Osteocyte (in vitro differentiated cells): ENCODE measurements around the gene ZNF784. TPM values are rescaled to one million over a fixed set of nuclear protein-coding genes. Genes with fewer than 3 reads are reported as not detected.

Source experiments
- DNase-seq: peaks from one replicate; pipeline ENCODE4 v3.0.0; 2021; ENCODE audit warnings: mixed read lengths; ENCODE audit not compliant: unreplicated experiment; ENCODE audit errors: extremely low spot score
- H3K27ac Mint-ChIP-seq: one replicate; pipeline ENCODE4 v1.8.0; 2021; ENCODE audit warnings: mild to moderate bottlenecking, mixed read lengths; ENCODE audit not compliant: unreplicated experiment
- H3K27me3 Mint-ChIP-seq: one replicate; pipeline ENCODE4 v1.8.0; 2021; ENCODE audit warnings: mixed read lengths; ENCODE audit not compliant: unreplicated experiment
- H3K36me3 Mint-ChIP-seq: one replicate; pipeline ENCODE4 v1.8.0; 2021; ENCODE audit warnings: mixed read lengths; ENCODE audit not compliant: unreplicated experiment
- H3K4me1 Mint-ChIP-seq: one replicate; pipeline ENCODE4 v1.8.0; 2021; ENCODE audit warnings: mixed read lengths; ENCODE audit not compliant: unreplicated experiment
- H3K4me3 Mint-ChIP-seq: one replicate; pipeline ENCODE4 v1.8.0; 2021; ENCODE audit warnings: mild to moderate bottlenecking, moderate library complexity, mixed read lengths; ENCODE audit not compliant: unreplicated experiment
- H3K9me3 Mint-ChIP-seq: one replicate; pipeline ENCODE4 v1.8.0; 2021; ENCODE audit warnings: mixed read lengths; ENCODE audit not compliant: unreplicated experiment
- total RNA-seq: library from RNA; stranded (reverse); gene quantifications from 2 replicates; pipeline ENCODE4 v1.2.1, GENCODE V29; 2021
- TF ChIP-seq, protein P1 (sequence below): fragments of 200-600 bp; sonication (generic); IDR thresholded peaks from 2 replicates; pipeline ENCODE4 v1.5.0; 2021; ENCODE audit warnings: antibody characterized with exemption, mild to moderate bottlenecking, moderate library complexity

The ZNF784 gene
- total RNA-seq, 1 donor from 2014 or later, result 9.6 TPM

DNA sequence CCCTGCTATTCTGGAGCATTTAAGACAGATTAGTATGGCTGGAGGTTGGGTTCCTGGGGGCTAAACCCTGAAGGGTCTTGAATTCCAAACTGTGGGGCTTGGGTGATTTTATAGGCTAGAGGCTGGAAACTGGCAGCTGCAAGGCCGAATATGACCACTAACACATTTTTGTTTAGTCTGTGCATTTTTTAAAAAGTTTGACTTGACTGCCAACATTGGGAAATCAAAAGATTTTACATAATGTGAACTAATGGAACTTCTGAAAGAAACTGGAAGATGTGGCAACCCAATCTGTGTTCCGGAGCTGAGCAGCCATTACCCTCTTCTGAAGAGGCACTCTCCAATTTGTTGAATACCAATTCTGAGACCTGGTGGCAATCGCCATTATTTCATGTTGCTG, 5.1 kb downstream of the ZNF784 start:
- TF ChIP-seq, protein P1, sequence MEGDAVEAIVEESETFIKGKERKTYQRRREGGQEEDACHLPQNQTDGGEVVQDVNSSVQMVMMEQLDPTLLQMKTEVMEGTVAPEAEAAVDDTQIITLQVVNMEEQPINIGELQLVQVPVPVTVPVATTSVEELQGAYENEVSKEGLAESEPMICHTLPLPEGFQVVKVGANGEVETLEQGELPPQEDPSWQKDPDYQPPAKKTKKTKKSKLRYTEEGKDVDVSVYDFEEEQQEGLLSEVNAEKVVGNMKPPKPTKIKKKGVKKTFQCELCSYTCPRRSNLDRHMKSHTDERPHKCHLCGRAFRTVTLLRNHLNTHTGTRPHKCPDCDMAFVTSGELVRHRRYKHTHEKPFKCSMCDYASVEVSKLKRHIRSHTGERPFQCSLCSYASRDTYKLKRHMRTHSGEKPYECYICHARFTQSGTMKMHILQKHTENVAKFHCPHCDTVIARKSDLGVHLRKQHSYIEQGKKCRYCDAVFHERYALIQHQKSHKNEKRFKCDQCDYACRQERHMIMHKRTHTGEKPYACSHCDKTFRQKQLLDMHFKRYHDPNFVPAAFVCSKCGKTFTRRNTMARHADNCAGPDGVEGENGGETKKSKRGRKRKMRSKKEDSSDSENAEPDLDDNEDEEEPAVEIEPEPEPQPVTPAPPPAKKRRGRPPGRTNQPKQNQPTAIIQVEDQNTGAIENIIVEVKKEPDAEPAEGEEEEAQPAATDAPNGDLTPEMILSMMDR, result no peak
- H3K36me3 Mint-ChIP-seq, result peaks cover 10% of the 10 kb centered on the region
- H3K27me3 Mint-ChIP-seq, result no peaks in the 10 kb centered on the region
- no peak overlapping the region for H3K27ac Mint-ChIP-seq
- no peak for DNase-seq
- H3K4me3 Mint-ChIP-seq, result no peak overlapping the region
- peaks cover 10% of the 10 kb centered on the region for H3K4me1 Mint-ChIP-seq
- H3K9me3 Mint-ChIP-seq, result no peaks in the 10 kb centered on the region

DNA sequence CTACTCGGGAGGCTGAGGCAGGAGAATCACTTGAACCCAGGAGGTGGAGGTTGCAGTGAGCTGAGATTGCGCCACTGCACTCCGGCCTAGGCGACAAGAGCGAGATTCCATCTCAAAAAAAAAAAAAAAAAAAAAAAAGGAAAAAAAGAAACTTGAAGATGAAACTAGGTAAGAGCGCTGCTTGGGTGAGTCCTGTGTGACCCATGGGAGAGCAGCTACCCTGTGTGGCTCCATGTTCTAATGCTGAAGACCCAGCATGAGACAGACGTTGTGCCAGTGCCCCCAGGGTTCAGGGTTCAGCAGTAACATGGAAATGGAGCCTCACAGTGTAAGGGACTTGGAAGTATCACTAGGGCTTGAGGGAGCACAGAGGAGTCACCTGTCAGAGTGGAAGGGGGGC, 5.9 kb downstream of the ZNF784 start:
- H3K4me1 Mint-ChIP-seq, result peaks cover 3% of the 10 kb centered on the region
- H3K4me3 Mint-ChIP-seq, result no peak overlapping the region
- no peaks in the 10 kb centered on the region for H3K27me3 Mint-ChIP-seq
- H3K36me3 Mint-ChIP-seq, result peaks cover 10% of the 10 kb centered on the region
- no peak overlapping the region for H3K27ac Mint-ChIP-seq
- no peaks in the 10 kb centered on the region for H3K9me3 Mint-ChIP-seq
- TF ChIP-seq, protein P1, result no peak
- DNase-seq, result no peak

DNA sequence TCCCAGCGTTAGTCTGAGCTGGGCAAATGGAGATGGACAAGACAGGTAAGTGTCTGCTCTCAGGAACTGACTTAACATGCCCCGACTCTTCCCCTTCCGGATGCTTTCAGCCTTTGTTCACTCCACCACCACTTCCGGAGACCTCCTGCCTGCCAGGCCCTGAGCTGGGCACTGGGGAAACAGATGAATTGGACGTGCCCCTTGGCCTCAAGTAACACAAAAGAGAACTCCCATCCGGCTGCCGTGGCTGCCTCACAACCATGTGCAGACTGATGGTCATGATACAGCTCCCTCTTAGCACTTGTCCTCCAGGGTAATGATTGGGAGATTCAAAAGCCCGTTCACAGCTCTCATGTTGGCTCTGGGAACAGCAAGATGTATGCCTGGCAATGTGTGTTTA, 6.9 kb downstream of the ZNF784 start:
- DNase-seq, result no peak
- H3K9me3 Mint-ChIP-seq, result no peaks in the 10 kb centered on the region
- peaks cover 9% of the 10 kb centered on the region for H3K36me3 Mint-ChIP-seq
- no peaks in the 10 kb centered on the region for H3K27me3 Mint-ChIP-seq
- no peak overlapping the region for H3K27ac Mint-ChIP-seq
- no peak overlapping the region for H3K4me3 Mint-ChIP-seq
- H3K4me1 Mint-ChIP-seq, result no peaks in the 10 kb centered on the region
- TF ChIP-seq, protein P1, result no peak

DNA sequence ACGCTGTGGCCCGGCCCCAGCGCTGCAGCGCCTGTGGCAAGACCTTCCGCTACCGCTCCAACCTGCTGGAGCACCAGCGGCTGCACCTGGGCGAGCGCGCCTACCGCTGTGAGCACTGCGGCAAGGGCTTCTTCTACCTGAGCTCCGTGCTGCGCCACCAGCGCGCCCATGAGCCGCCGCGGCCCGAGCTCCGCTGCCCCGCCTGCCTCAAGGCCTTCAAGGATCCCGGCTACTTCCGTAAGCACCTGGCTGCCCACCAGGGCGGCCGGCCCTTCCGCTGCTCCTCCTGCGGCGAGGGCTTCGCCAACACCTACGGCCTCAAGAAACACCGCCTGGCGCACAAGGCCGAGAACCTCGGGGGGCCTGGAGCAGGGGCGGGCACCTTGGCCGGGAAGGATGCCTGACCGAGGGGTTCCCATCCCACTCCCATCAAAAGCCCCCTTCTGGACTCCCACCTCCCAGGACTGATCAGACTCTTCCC, 7.9 kb downstream of the ZNF784 start:
- Mint-ChIP-seq H3K36me3 (peaks cover 9% of the 10 kb centered on the region), H3K4me1 (no peaks in the 10 kb centered on the region), H3K4me3 (no peak overlapping the region), H3K9me3 (no peaks in the 10 kb centered on the region), H3K27me3 (no peaks in the 10 kb centered on the region), H3K27ac (no peak overlapping the region)
- no peak for DNase-seq
- TF ChIP-seq, protein P1, result no peak

DNA sequence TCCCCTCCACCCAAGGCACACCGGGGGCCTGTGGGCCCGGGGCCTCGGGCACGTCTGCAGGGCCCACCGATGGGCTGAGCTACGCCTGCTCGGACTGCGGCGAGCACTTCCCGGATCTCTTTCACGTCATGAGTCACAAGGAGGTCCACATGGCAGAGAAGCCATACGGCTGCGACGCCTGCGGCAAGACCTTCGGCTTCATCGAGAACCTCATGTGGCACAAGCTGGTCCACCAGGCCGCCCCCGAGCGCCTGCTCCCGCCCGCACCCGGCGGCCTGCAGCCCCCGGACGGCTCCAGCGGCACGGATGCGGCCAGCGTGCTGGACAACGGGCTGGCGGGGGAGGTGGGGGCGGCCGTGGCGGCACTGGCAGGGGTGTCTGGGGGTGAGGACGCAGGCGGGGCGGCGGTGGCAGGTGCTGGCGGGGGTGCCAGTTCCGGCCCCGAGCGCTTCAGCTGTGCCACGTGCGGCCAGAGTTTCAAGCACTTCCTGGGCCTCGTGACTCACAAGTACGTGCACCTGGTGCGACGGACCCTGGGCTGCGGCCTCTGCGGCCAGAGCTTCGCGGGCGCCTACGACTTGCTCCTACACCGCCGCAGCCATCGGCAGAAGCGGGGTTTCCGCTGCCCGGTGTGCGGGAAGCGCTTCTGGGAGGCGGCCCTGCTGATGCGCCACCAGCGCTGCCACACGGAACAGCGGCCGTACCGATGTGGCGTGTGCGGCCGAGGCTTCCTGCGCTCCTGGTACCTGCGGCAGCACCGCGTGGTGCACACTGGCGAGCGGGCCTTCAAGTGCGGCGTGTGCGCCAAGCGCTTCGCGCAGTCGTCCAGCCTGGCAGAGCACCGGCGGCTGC, 8.6 kb downstream of the ZNF784 start:
- TF ChIP-seq, protein P1, result no peak
- Mint-ChIP-seq H3K27ac (no peak overlapping the region), H3K36me3 (peaks cover 9% of the 10 kb centered on the region), H3K4me3 (no peak overlapping the region), H3K4me1 (no peaks in the 10 kb centered on the region), H3K27me3 (no peaks in the 10 kb centered on the region), H3K9me3 (no peaks in the 10 kb centered on the region)
- DNase-seq, result no peak
